BE2C (cell line): ENCODE data around the gene WDR20.

Experiments
- DNase-seq: peaks from one replicate; pipeline ENCODE4 v3.0.0-alpha.2; 2020
- H3K27me3 ChIP-seq: fragments of 250-450 bp; sonication (Bioruptor Pico); 2 replicates; pipeline ENCODE4 v1.5.1; 2020; ENCODE audit warnings: mild to moderate bottlenecking
- H3K36me3 ChIP-seq: fragments of 250-450 bp; sonication (Bioruptor Pico); 2 replicates; pipeline ENCODE4 v1.5.1; 2020; ENCODE audit warnings: mild to moderate bottlenecking
- H3K4me1 ChIP-seq: fragments of 250-450 bp; sonication (Bioruptor Pico); 2 replicates; pipeline ENCODE4 v1.5.1; 2020
- H3K4me3 ChIP-seq: 2 replicates; pipeline ENCODE4 v1.5.1; 2011; ENCODE audit warnings: low read depth, low read length
- H3K9me3 ChIP-seq: fragments of 250-450 bp; sonication (Bioruptor Pico); 2 replicates; pipeline ENCODE4 v1.5.1; 2020
- TF ChIP-seq, protein P1 (sequence below): IDR thresholded peaks from 2 replicates; pipeline ENCODE4 v1.5.1; 2012; ENCODE audit warnings: mild to moderate bottlenecking, low read depth, low read length

WDR20 gene

DNA sequence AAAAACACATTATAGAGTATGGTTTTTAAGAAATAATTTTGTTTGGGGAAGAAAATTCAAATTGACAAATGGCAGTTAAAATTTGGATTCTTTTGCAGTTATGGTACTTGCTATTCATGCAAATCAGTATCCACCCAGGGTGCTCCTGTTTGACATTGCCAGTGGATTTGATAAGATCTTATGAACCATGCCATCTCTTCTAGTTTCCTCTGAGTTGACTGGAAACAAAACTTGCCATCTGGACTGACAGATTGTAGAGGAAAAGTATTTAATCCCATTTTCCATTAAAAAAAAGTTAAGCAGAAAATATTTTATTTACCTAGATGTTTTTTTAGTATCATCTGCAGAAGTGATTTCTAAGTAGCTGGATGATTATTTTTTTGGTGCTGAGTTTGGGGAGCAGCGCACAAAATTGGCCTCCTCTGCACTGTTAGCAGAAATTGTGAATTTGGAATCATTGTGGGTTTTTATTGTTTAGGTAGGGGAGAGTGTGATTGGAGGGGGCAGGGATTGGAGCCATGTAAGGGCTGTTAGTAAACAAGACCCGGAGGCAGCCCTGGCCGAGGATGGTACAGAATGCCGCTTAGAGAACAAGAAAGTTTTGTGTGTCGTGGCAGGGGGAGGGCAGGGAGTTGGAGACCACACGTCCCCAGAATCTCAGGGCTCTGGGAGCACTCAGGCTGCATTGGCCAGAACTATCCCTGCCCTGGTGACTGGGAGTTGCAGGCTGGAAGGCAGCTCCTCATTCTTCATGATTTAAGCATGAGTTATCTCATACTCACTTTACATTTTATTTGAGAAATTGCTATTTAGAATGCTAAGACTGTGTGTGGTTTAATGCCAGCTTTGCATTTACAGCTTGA is 56.6 kb downstream of the WDR20 start:
- DNase-seq: no peak
- H3K27me3 ChIP-seq: no peaks in the 10 kb centered on the region
- TF ChIP-seq, protein P1, sequence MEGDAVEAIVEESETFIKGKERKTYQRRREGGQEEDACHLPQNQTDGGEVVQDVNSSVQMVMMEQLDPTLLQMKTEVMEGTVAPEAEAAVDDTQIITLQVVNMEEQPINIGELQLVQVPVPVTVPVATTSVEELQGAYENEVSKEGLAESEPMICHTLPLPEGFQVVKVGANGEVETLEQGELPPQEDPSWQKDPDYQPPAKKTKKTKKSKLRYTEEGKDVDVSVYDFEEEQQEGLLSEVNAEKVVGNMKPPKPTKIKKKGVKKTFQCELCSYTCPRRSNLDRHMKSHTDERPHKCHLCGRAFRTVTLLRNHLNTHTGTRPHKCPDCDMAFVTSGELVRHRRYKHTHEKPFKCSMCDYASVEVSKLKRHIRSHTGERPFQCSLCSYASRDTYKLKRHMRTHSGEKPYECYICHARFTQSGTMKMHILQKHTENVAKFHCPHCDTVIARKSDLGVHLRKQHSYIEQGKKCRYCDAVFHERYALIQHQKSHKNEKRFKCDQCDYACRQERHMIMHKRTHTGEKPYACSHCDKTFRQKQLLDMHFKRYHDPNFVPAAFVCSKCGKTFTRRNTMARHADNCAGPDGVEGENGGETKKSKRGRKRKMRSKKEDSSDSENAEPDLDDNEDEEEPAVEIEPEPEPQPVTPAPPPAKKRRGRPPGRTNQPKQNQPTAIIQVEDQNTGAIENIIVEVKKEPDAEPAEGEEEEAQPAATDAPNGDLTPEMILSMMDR: no peak
- H3K4me3 ChIP-seq: no peak overlapping the region
- H3K9me3 ChIP-seq: no peaks in the 10 kb centered on the region
- H3K4me1 ChIP-seq: peaks cover 26% of the 10 kb centered on the region
- peaks cover 29% of the 10 kb centered on the region for H3K36me3 ChIP-seq

DNA sequence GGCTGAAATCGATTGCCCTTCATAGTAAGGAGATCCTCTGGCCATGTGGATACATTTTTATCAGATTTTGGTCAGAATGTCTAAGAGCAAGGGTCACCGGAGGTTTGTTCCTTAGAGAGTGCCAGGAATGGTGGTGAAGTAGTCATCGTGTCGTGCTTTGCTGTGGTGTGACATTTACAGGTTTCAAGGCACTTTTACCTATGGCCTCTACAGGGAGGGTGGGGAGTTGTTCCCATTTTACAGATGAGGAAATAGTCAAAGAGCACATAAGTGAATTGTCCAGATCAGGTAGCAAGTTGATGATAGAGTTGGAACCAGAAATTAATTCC is 57.2 kb downstream of the WDR20 start:
- no peaks in the 10 kb centered on the region for H3K27me3 ChIP-seq
- DNase-seq: no peak
- TF ChIP-seq, protein P1: no peak
- H3K9me3 ChIP-seq: no peaks in the 10 kb centered on the region
- no peak overlapping the region for H3K4me3 ChIP-seq
- H3K36me3 ChIP-seq: peaks cover 29% of the 10 kb centered on the region
- peaks cover 26% of the 10 kb centered on the region for H3K4me1 ChIP-seq

DNA sequence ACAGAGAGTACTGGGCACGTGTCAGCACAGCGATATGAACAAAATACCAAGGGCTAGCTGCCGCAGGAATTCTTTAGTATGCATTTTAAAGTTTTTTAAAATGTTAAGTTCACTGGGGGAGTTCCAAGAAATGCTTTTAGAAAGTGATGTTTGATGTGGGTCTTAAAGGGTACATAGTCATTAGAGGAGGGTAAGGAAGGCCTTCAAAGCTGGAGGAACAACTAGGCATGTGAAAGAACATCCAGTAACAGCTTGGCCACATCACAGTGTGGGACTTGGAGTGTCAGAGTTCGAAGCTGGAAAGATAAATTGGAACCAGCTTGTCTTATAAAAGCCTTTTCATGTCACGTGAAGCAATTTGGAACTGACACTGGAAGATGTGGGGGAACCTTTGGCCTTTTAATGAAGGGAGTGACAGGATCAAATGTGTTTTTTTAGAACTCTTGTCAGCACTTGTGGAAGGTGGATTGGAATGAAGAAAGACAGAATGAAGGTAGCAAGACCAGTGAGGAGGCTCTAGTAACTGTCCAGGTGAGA is 57.7 kb downstream of the WDR20 start:
- Histone ChIP-seq H3K4me3 (no peak overlapping the region), H3K9me3 (no peaks in the 10 kb centered on the region), H3K4me1 (peaks cover 23% of the 10 kb centered on the region), H3K27me3 (no peaks in the 10 kb centered on the region), H3K36me3 (peaks cover 29% of the 10 kb centered on the region)
- no peak for DNase-seq
- TF ChIP-seq, protein P1: no peak

DNA sequence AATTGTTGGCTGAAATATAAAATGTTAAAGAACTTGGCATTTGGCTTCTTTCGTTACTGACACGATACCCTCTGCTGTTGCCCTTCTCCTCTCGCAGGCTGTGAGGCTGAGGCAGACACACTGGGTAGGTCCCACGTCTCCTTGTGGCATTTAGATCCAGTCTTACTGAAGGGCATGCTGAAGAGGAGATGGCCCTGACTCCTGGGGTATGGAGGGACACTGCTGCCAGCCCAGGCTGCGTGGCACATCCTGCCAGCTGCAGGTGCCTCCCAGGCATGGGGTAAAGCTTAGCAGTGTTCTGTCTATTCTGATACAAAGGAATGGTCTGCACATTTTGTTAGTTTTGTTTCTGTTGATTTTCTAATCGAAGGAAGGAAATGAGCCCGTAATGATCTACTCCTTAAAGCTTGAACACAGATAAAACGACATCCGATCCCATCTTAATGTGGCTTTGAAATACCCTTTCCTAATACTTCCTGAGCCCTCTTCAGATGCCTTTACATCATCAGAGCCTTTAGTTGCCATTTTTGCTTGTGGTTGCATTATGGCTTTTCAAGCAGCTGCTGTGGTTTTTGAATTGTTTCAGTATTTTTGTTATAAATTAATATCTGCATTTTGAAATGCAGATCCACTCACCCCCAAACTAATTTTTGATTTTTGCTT is 61.1 kb downstream of the WDR20 start:
- TF ChIP-seq, protein P1: no peak

DNA sequence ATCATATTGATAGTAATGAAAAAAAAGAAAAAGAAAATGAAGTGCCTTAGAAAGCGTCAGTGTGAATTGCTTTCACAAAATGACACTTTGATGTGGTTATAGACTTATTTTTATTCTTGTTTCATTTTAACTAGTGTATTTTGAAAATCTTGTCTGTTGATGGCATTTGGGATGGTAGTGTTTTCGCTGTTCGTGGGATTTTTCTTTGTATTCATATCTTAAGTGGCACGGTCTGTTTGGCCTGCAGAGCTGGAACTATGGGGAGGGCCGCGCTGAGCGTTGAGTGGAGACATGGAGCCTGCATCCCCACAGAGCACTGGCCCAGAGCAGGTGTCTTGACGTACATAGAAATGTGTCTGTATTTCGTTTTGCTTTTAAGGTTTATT is 61.6 kb downstream of the WDR20 start:
- H3K4me3 ChIP-seq: no peak overlapping the region
- H3K9me3 ChIP-seq: no peaks in the 10 kb centered on the region
- peaks cover 20% of the 10 kb centered on the region for H3K4me1 ChIP-seq
- peaks cover 36% of the 10 kb centered on the region for H3K36me3 ChIP-seq
- no peak for DNase-seq
- TF ChIP-seq, protein P1: no peak
- H3K27me3 ChIP-seq: no peaks in the 10 kb centered on the region

More for the DNA sequence above, 61.1 kb downstream of the WDR20 start:
- Histone ChIP-seq H3K27me3 (no peaks in the 10 kb centered on the region), H3K9me3 (no peaks in the 10 kb centered on the region), H3K4me3 (no peak overlapping the region), H3K36me3 (peaks cover 36% of the 10 kb centered on the region), H3K4me1 (peaks cover 18% of the 10 kb centered on the region)
- no peak for DNase-seq

DNA sequence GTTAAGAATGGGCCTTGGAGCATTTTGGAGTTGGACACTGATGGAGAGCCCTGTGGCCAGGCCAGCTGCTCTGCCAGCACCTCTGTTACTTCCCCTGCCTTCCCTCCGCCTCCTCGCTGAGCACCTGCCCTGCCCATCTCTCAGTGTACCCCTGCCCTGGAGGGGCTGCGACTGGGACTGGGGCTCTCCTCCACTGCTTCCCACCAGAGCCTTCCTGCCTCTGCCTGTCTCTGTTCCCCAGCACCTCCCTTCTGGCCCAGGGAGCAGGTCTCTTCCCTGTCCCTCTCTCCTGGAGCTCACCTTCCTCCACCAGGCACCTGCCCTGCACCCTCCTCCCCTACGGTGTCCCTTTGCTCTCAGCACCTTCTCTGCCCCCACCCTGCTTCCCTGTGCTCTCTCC is 62.1 kb downstream of the WDR20 start:
- TF ChIP-seq, protein P1: no peak
- no peak overlapping the region for H3K4me3 ChIP-seq
- no peaks in the 10 kb centered on the region for H3K9me3 ChIP-seq
- DNase-seq: no peak
- peaks cover 19% of the 10 kb centered on the region for H3K4me1 ChIP-seq
- no peaks in the 10 kb centered on the region for H3K27me3 ChIP-seq
- peaks cover 33% of the 10 kb centered on the region for H3K36me3 ChIP-seq
